ENCODE data around the gene CXorf66. TPM values are rescaled to one million over a fixed set of nuclear protein-coding genes. Genes with fewer than 3 reads are reported as not detected.

CXorf66 gene
- total RNA-seq, 3 donors from 2014 or later = not detected

DNA sequence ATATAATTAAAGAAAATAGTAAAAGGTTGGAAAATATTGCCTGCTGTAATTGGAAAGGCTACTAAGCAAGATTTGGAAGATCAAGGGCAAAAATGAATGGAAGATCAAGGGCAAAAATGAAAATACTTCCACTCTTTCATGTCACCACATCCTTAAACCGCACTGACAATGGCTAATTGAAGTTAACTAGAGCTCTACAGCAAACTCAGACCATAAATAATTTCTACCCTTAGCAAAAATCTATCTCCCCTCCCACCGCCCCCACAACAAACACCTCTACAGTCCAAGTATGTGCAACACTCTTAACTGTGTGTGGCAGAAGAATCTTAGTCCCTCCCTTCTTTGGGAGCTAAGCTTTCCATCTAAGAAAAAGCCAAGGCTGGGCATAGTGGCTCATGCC, 59.6 kb downstream of the CXorf66 start:
- Mint-ChIP-seq H3K4me3 (no peak overlapping the region), H3K36me3 (ENCODE audit: insufficient read depth) (no peaks in the 10 kb centered on the region), H3K4me1 (ENCODE audit: low read depth) (peaks cover 34% of the 10 kb centered on the region), H3K9me3 (no peaks in the 10 kb centered on the region), H3K27me3 (ENCODE audit: low read depth) (no peaks in the 10 kb centered on the region)
- ATAC-seq = no peak
- DNase-seq = no peak

Other genes with a start within 250 kb of the CXorf66 start
- gene ATP11C, start 32.5 kb downstream of the CXorf66 start, total RNA-seq = 10 to 100 TPM; 12.7 to 15.5 (median 14.1) TPM